ENCODE measurements around the gene CD3D. TPM values are rescaled to one million over a fixed set of nuclear protein-coding genes. Genes with fewer than 3 reads are reported as not detected.

The CD3D gene
- total and polyA plus RNA-seq, 7 donors: 0.12 to 0.81 (median 0.32) TPM; not detected in 1

- H3K27ac ChIP-seq: no peak overlapping the region
- H3K9me3 ChIP-seq: no peaks in the 10 kb centered on the region
- no peaks in the 10 kb centered on the region for H3K36me3 ChIP-seq (ENCODE audit: insufficient read depth in 1 of 2, low read depth in 1 of 2)
- DNase-seq (no peak), ATAC-seq (no peak)
- intact Hi-C loops (cut with DNase I): loop anchor here in 1 of 2 donors (10.0 kb wide), 1 partner anchor 48 kb away; no protein-coding TSS in a partner anchor
- H3K4me1 ChIP-seq: no peaks in the 10 kb centered on the region
- peaks cover 0 to 2% (median 2%) of the 10 kb centered on the region in 3 donors for H3K27me3 ChIP-seq (ENCODE audit: insufficient read depth in 3 of 3, low read length in 2 of 3)
- TF ChIP-seq, protein P1, sequence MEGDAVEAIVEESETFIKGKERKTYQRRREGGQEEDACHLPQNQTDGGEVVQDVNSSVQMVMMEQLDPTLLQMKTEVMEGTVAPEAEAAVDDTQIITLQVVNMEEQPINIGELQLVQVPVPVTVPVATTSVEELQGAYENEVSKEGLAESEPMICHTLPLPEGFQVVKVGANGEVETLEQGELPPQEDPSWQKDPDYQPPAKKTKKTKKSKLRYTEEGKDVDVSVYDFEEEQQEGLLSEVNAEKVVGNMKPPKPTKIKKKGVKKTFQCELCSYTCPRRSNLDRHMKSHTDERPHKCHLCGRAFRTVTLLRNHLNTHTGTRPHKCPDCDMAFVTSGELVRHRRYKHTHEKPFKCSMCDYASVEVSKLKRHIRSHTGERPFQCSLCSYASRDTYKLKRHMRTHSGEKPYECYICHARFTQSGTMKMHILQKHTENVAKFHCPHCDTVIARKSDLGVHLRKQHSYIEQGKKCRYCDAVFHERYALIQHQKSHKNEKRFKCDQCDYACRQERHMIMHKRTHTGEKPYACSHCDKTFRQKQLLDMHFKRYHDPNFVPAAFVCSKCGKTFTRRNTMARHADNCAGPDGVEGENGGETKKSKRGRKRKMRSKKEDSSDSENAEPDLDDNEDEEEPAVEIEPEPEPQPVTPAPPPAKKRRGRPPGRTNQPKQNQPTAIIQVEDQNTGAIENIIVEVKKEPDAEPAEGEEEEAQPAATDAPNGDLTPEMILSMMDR (IDR thresholded peaks at IDR 0.05): no peak
- WGBS, 3 donors: 74 to 78% (median 76%) methylated on average over 9 of the region's 9 CpGs
- no peak overlapping the region for H3K4me3 ChIP-seq
Observed at GRCh38 chr11:118343248-118343647, 743 bp upstream of the CD3D start.

DNA sequence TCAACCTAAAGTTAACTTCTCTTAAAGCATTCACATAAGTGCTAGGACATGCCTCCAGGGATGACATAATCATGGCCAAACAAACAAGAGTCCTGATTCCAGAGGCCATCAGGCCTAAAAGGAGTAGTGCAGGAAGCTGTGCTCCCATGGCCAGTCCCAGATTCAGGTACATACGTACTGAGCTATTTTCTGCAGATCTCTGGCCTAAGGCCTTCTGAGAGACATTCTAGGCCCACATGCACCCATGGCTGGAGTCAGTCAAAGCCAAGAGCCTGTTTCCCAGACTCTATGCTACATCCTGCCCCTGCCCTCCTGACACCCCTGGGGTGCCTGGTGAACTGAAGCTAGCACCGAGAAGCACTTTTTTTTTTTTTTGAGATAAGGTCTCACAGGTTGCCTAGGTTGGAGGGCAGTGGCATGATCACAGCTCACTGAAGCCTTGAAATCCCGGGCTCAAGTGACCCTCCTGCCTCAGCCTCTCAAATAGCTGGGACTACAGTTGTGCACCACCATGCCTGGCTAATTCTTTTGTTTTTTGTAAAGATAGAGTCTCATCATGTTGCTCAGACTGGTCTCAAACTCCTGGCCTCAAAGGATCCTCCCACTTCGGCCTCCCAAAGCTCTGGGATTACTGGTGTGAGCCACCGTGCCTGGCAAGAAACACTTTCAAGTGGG is 553 bp downstream of the CD3D start:
- no peaks in the 10 kb centered on the region for H3K4me1 ChIP-seq
- H3K4me3 ChIP-seq: no peak overlapping the region
- intact Hi-C loops (cut with DNase I): loop anchor here in 1 of 2 donors (10.0 kb wide), 1 partner anchor 47 kb away; no protein-coding TSS in a partner anchor
- TF ChIP-seq, protein P1 (IDR thresholded peaks at IDR 0.05): no peak
- no peaks in the 10 kb centered on the region for H3K36me3 ChIP-seq (ENCODE audit: insufficient read depth in 1 of 2, low read depth in 1 of 2)
- H3K27me3 ChIP-seq (ENCODE audit: insufficient read depth in 3 of 3, low read length in 2 of 3): peaks cover 0 to 2% (median 0%) of the 10 kb centered on the region in 3 donors
- 73 to 86% (median 84%) methylated on average over 5 of the region's 5 CpGs for WGBS, 3 donors
- no peaks in the 10 kb centered on the region for H3K9me3 ChIP-seq
- no peak overlapping the region for H3K27ac ChIP-seq
- DNase-seq: no peak
- ATAC-seq: no peak

DNA sequence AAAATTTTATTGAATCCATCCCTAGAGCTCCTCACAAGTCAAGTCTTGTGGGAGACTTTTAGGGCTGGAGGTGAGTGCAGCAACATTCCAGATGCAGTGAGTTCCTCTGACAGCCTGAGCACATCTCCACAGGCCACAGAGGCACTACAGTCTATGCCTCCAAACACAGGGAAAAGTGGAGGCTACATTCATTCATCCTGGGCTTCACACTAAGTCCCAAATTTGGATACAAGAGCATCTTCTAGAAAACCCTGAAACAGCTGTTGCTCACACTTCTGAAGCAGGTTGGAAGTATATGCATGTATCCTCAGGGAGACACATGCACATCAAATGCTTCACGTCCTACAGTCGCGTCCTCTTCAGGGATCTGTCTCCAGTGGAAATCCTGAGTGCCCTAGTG is 1.2 kb downstream of the CD3D start:
- Histone ChIP-seq H3K27me3 (ENCODE audit: insufficient read depth in 3 of 3, low read length in 2 of 3) (peaks cover 0 to 2% (median 0%) of the 10 kb centered on the region in 3 donors), H3K27ac (no peak overlapping the region), H3K4me1 (no peaks in the 10 kb centered on the region), H3K4me3 (no peak overlapping the region), H3K36me3 (ENCODE audit: insufficient read depth in 1 of 2, low read depth in 1 of 2) (no peaks in the 10 kb centered on the region), H3K9me3 (no peaks in the 10 kb centered on the region)
- TF ChIP-seq, protein P1 (IDR thresholded peaks at IDR 0.05): no peak
- ATAC-seq (no peak), DNase-seq (no peak)
- WGBS, 3 donors: 85 to 90% (median 89%) methylated on average over 3 of the region's 3 CpGs
- intact Hi-C loops (cut with DNase I): loop anchor here in 1 of 2 donors (10.0 kb wide), 1 partner anchor 46 kb away; no protein-coding TSS in a partner anchor

DNA sequence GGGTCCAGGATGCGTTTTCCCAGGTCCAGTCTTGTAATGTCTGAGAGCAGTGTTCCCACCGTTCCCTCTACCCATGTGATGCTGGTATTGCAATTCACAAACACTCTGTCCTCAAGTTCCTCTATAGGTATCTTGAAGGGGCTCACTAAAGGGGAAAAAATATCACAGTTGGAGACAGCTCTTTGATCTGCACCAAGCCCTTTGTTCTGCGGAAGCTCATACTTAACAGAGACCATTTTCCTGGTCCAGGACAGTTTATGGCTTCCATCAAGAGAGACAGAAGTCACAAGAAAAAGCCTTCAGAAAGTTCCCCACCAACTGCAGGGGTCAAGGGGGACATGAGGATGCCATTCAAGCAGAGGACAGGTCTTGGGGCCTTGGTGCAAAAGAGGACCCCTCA is 2.1 kb downstream of the CD3D start:
- 79 to 85% (median 82%) methylated on average over 3 of the region's 3 CpGs for WGBS, 3 donors
- H3K4me1 ChIP-seq: no peaks in the 10 kb centered on the region
- DNase-seq (no peak), ATAC-seq (no peak)
- H3K27ac ChIP-seq: no peak overlapping the region
- intact Hi-C loops (cut with DNase I): loop anchor here in 1 of 2 donors (10.0 kb wide), 1 partner anchor 46 kb away; no protein-coding TSS in a partner anchor
- TF ChIP-seq, protein P1 (IDR thresholded peaks at IDR 0.05): no peak
- H3K36me3 ChIP-seq (ENCODE audit: insufficient read depth in 1 of 2, low read depth in 1 of 2): no peaks in the 10 kb centered on the region
- H3K4me3 ChIP-seq: no peak overlapping the region
- H3K9me3 ChIP-seq: no peaks in the 10 kb centered on the region
- no peaks in the 10 kb centered on the region for H3K27me3 ChIP-seq (ENCODE audit: insufficient read depth in 3 of 3, low read length in 2 of 3)

Measured in psoas muscle (tissue), 8 donors.